ENCODE results near the gene HDAC4.
"Not testable (repeated sequence)": the region's sequence is repeated elsewhere in the genome, so short reads cannot be mapped to it uniquely, and the experiment has no call there.

The HDAC4 gene

GRCh38 chr2:239177325-239177724 is 223.5 kb downstream of the HDAC4 start:
- intact Hi-C loops (cut with DNase I), result no loop called here
- DNase-seq, result peak in 4 of 10 donors; percentile 6 to 67 (median 55)

- intact Hi-C loops (cut with DNase I), result not testable (repeated sequence)
- DNase-seq, result peak in 7 of 10 donors; percentile 33 to 95 (median 49)
These were observed 224.5 kb downstream of the HDAC4 start for GRCh38 chr2:239176138-239176803.

GRCh38 chr2:239175181-239175580 is 225.6 kb downstream of the HDAC4 start:
- intact Hi-C loops (cut with DNase I), result no loop called here
- DNase-seq, result peak in 4 of 10 donors; percentile 3 to 59 (median 24)

- intact Hi-C loops (cut with DNase I), result no loop called here
- no peak for DNase-seq
These were observed 227.5 kb downstream of the HDAC4 start for GRCh38 chr2:239173301-239173700.

GRCh38 chr2:239171643-239172042 is 229.2 kb downstream of the HDAC4 start:
- intact Hi-C loops (cut with DNase I), result no loop called here
- DNase-seq, result no peak

GRCh38 chr2:239169311-239170048 is 231.3 kb downstream of the HDAC4 start:
- intact Hi-C loops (cut with DNase I), result no loop called here

GRCh38 chr2:239168575-239168974 is 232.2 kb downstream of the HDAC4 start:
- DNase-seq, result peak in 6 of 10 donors; percentile 6 to 83 (median 32)
- intact Hi-C loops (cut with DNase I), result no loop called here

More at GRCh38 chr2:239169311-239170048, 231.3 kb downstream of the HDAC4 start:
- peak in 6 of 10 donors; percentile 2 to 69 (median 35) for DNase-seq

- intact Hi-C loops (cut with DNase I), result no loop called here
- peak in 5 of 10 donors; percentile 4 to 67 (median 47) for DNase-seq
These were observed 232.9 kb downstream of the HDAC4 start for GRCh38 chr2:239167766-239168444.

GRCh38 chr2:239167011-239167673 is 233.7 kb downstream of the HDAC4 start:
- intact Hi-C loops (cut with DNase I), result no loop called here
- peak in 5 of 10 donors; percentile 3 to 59 (median 38) for DNase-seq

- intact Hi-C loops (cut with DNase I), result no loop called here
- DNase-seq, result peak in 6 of 10 donors; percentile 1 to 60 (median 24)
These were observed 234.5 kb downstream of the HDAC4 start for GRCh38 chr2:239166201-239166834.

- peak in 6 of 10 donors; percentile 2 to 69 (median 22) for DNase-seq
- intact Hi-C loops (cut with DNase I), result no loop called here
These were observed 235.5 kb downstream of the HDAC4 start for GRCh38 chr2:239165206-239165831.

- intact Hi-C loops (cut with DNase I), result no loop called here
- DNase-seq, result peak in 6 of 10 donors; percentile 16 to 83 (median 60)
These were observed 236.4 kb downstream of the HDAC4 start for GRCh38 chr2:239164335-239164871.

GRCh38 chr2:239163688-239164334 is 237.0 kb downstream of the HDAC4 start:
- peak in 6 of 10 donors; percentile 3 to 80 (median 36) for DNase-seq
- intact Hi-C loops (cut with DNase I), result no loop called here

- intact Hi-C loops (cut with DNase I), result no loop called here
- DNase-seq, result peak in 6 of 10 donors; percentile 5 to 75 (median 34)
These were observed 237.7 kb downstream of the HDAC4 start for GRCh38 chr2:239162976-239163687.

GRCh38 chr2:239162141-239162821 is 238.5 kb downstream of the HDAC4 start:
- DNase-seq, result peak in 6 of 10 donors; percentile 6 to 86 (median 43)
- intact Hi-C loops (cut with DNase I), result no loop called here

GRCh38 chr2:239161711-239162140 is 239.1 kb downstream of the HDAC4 start:
- DNase-seq, result peak in 4 of 10 donors; percentile 2 to 62 (median 14)

More at GRCh38 chr2:239161711-239162140, 239.1 kb downstream of the HDAC4 start:
- intact Hi-C loops (cut with DNase I), result no loop called here
